SK-N-SH (cell line): ENCODE measurements around the gene IPO4. TPM values are rescaled to one million over a fixed set of nuclear protein-coding genes. Genes with fewer than 3 reads are reported as not detected.
A peak's percentile ranks its signal among the peaks of the same experiment; 100 is the strongest.

Experiments
- CTCF ChIA-PET: fragments of 300-600, 350-600 bp; formaldehyde crosslinking; extraction: SDS; loops from one replicate; lab custom pipeline; 2021; lab: Yijun Ruan, JAX
- POLR2A ChIA-PET: fragments of 350-600 bp; sonication (Branson Sonifier 250); formaldehyde crosslinking; extraction: SDS; loops from one replicate; lab custom pipeline; 2020; ENCODE audit warnings: antibody characterized with exemption, inconsistent platforms; lab: Yijun Ruan, JAX
- DNase-seq: peaks from one replicate; pipeline ENCODE4 v3.0.0; 2012
- H2AFZ ChIP-seq: fragments of 200-600 bp; sonication (generic); 2 replicates; pipeline ENCODE4 v1.8.1; 2016; ENCODE audit warnings: antibody characterized with exemption, mild to moderate bottlenecking, low read depth
- H3F3A ChIP-seq: fragments of 200-600 bp; sonication (generic); replicated peaks from 2 replicates; pipeline ENCODE3; 2016; ENCODE audit warnings: antibody characterized with exemption, mild to moderate bottlenecking; ENCODE audit not compliant: insufficient read depth
- H3K27ac ChIP-seq, 2 experiments: fragments of 200-500 bp in 1 of 2; fragments of 200-600 bp in 1 of 2; sonication (Bioruptor generic) in 1 of 2; sonication (generic), shearing (Covaris generic) in 1 of 2; 2 replicates each; pipeline versions ENCODE4 v1.5.1 to v1.6.1; 2014 to 2016; ENCODE audit warnings: low read depth in 2 of 2, inconsistent platforms in 1 of 2, low read length in 1 of 2, mild to moderate bottlenecking in 1 of 2, mixed read lengths in 1 of 2
- H3K27me3 ChIP-seq: fragments of 200-600 bp; sonication (generic), shearing (Covaris generic); 2 replicates; pipeline ENCODE4 v1.6.1; 2016; ENCODE audit warnings: mixed run types; ENCODE audit not compliant: insufficient read depth
- H3K36me3 ChIP-seq, 2 experiments: fragments of 200-500 bp in 1 of 2; fragments of 200-600 bp in 1 of 2; sonication (Bioruptor generic) in 1 of 2; sonication (generic) in 1 of 2; replicated peaks in 1 of 2; 2 replicates each; pipeline versions ENCODE3 to v1.5.1; 2014 to 2016; ENCODE audit warnings: low read length in 1 of 2, mild to moderate bottlenecking in 1 of 2; ENCODE audit not compliant: insufficient read depth in 2 of 2, control insufficient read depth in 1 of 2
- H3K4me1 ChIP-seq, 2 experiments: fragments of 200-500 bp in 1 of 2; fragments of 200-600 bp in 1 of 2; sonication (Bioruptor generic) in 1 of 2; sonication (generic), shearing (Covaris generic) in 1 of 2; 2 replicates each; pipeline versions ENCODE4 v1.5.1 to v1.6.1; 2014 to 2016; ENCODE audit warnings: low read depth in 1 of 2, low read length in 1 of 2, mixed run types in 1 of 2; ENCODE audit not compliant: insufficient read depth in 2 of 2, control insufficient read depth in 1 of 2
- H3K4me2 ChIP-seq: fragments of 200-600 bp; sonication (generic), shearing (Covaris generic); 2 replicates; pipeline ENCODE4 v1.6.1; 2017; ENCODE audit warnings: mixed run types
- H3K4me3 ChIP-seq, 2 experiments: fragments of 200-500 bp in 1 of 2; fragments of 200-600 bp in 1 of 2; sonication (Bioruptor generic) in 1 of 2; sonication (generic), shearing (Covaris generic) in 1 of 2; 2 replicates each; pipeline versions ENCODE4 v1.5.1 to v1.8.1; 2014 to 2016; ENCODE audit warnings: low read depth in 2 of 2, inconsistent platforms in 1 of 2, low read length in 1 of 2, mild to moderate bottlenecking in 1 of 2, mixed read lengths in 1 of 2, moderate library complexity in 1 of 2
- H3K79me2 ChIP-seq: fragments of 200-600 bp; sonication (generic); 2 replicates; pipeline ENCODE4 v1.8.1; 2017; ENCODE audit warnings: mild to moderate bottlenecking; ENCODE audit not compliant: insufficient read depth
- H3K9ac ChIP-seq: fragments of 200-600 bp; sonication (generic); 2 replicates; pipeline ENCODE4 v1.6.1; 2017; ENCODE audit warnings: mixed run types
- H3K9me2 ChIP-seq: fragments of 200-600 bp; sonication (generic); 2 replicates; pipeline ENCODE4 v1.6.1; 2017; ENCODE audit warnings: mixed run types
- H3K9me3 ChIP-seq: fragments of 200-600 bp; sonication (generic); 2 replicates; pipeline ENCODE4 v1.6.1; 2017; ENCODE audit warnings: mixed run types, mild to moderate bottlenecking, moderate library complexity
- H4K20me1 ChIP-seq: fragments of 200-600 bp; sonication (generic); 2 replicates; pipeline ENCODE4 v1.6.1; 2017; ENCODE audit warnings: mild to moderate bottlenecking, mixed run types; ENCODE audit not compliant: insufficient read depth
- CHD2 ChIP-seq: fragments of 150-350 bp; IDR thresholded peaks from 2 replicates; pipeline ENCODE4 v1.6.1; 2018; ENCODE audit warnings: low read length; ENCODE audit not compliant: partially characterized antibody
- ELF1 ChIP-seq: IDR thresholded peaks from 2 replicates; pipeline ENCODE4 v1.4.0; 2012
- EZH2phosphoT487 ChIP-seq: fragments of 200-600 bp; sonication (generic); IDR thresholded peaks from 2 replicates; pipeline ENCODE4 v1.6.1; 2017; ENCODE audit warnings: low read depth, mixed run types, mild to moderate bottlenecking, antibody characterized with exemption, moderate library complexity, borderline replicate concordance
- FOXM1 ChIP-seq: IDR thresholded peaks from 2 replicates; pipeline ENCODE4 v1.4.0; 2012; ENCODE audit warnings: low read depth, mild to moderate bottlenecking
- GABPA ChIP-seq: IDR thresholded peaks from 2 replicates; pipeline ENCODE4 v1.4.0; 2012; ENCODE audit warnings: low read depth, mild to moderate bottlenecking
- MEF2A ChIP-seq: IDR thresholded peaks from 2 replicates; pipeline ENCODE4 v1.4.0; 2012; ENCODE audit warnings: low read depth, borderline replicate concordance
- MXI1 ChIP-seq: IDR thresholded peaks from 2 replicates; pipeline ENCODE4 v1.6.1; 2012; ENCODE audit warnings: mild to moderate bottlenecking, low read depth, low read length, improper control_type of control experiment
- NRF1 ChIP-seq: IDR thresholded peaks from 2 replicates; pipeline ENCODE4 v1.6.1; 2012; ENCODE audit warnings: low read depth, mild to moderate bottlenecking, low read length
- POLR2AphosphoS5 ChIP-seq: IDR thresholded peaks from 2 replicates; pipeline ENCODE4 v1.6.1; 2012; ENCODE audit warnings: low read depth, low read length
- RAD21 ChIP-seq: IDR thresholded peaks from 2 replicates; pipeline ENCODE4 v1.6.1; 2012; ENCODE audit warnings: mild to moderate bottlenecking, low read length
- RCOR1 ChIP-seq: fragments of 150-350 bp; IDR thresholded peaks from 2 replicates; pipeline ENCODE4 v1.6.1; 2017; ENCODE audit warnings: antibody characterized with exemption, low read length
- REST ChIP-seq: IDR thresholded peaks from 2 replicates; pipeline ENCODE4 v1.6.1; 2012; ENCODE audit warnings: mild to moderate bottlenecking, low read depth, low read length, moderate library complexity
- RFX5 ChIP-seq: IDR thresholded peaks from 2 replicates; pipeline ENCODE4 v1.6.1; 2012; ENCODE audit warnings: mild to moderate bottlenecking, improper control_type of control experiment, low read length
- SIN3A ChIP-seq: IDR thresholded peaks from 2 replicates; pipeline ENCODE4 v1.6.1; 2012; ENCODE audit warnings: low read depth, mild to moderate bottlenecking, low read length, moderate library complexity, borderline replicate concordance
- TAF1 ChIP-seq: IDR thresholded peaks from 2 replicates; pipeline ENCODE4 v1.6.1; 2012; ENCODE audit warnings: low read depth, mild to moderate bottlenecking, low read length, moderate library complexity, borderline replicate concordance
- TCF12 ChIP-seq: IDR thresholded peaks from 2 replicates; pipeline ENCODE4 v1.4.0; 2012
- TEAD4 ChIP-seq: IDR thresholded peaks from 2 replicates; pipeline ENCODE4 v1.4.0; 2012; ENCODE audit warnings: mild to moderate bottlenecking, borderline replicate concordance; ENCODE audit not compliant: insufficient read depth
- USF1 ChIP-seq: IDR thresholded peaks from 2 replicates; pipeline ENCODE4 v1.4.0; 2012; ENCODE audit warnings: low read depth, borderline replicate concordance
- ZBTB33 ChIP-seq: IDR thresholded peaks from 2 replicates; pipeline ENCODE4 v1.4.0; 2012; ENCODE audit warnings: low read depth, borderline replicate concordance
- WGBS: methylation state at CpG from one replicate; pipeline ENCODE4 v1.1.6; 2017; ENCODE audit warnings: low lambda C conversion rate; 5-methylcytosine and 5-hydroxymethylcytosine counted together
- polyA plus RNA-seq, 3 experiments: library from polyadenylated mRNA; depleted of rRNA; stranded (reverse); fragments of >200 nt; gene quantifications; 2 replicates each; pipeline ENCODE4 v1.2.3, GENCODE V29; 2012
- TF ChIP-seq, protein P1 (sequence below): IDR thresholded peaks from 2 replicates; pipeline ENCODE4; 2012
- TF ChIP-seq, protein P2 (sequence below): IDR thresholded peaks from 2 replicates; pipeline ENCODE4 v1.4.0; 2012; ENCODE audit warnings: low read depth

IPO4 gene
- polyA plus RNA-seq, 1 of the 3 experiments (the other 2 are of a cell fraction): 61.3 TPM

- TF ChIP-seq ZBTB33 (no peak), MEF2A (no peak), ELF1 (no peak), EZH2phosphoT487 (no peak)
Measured at GRCh38 chr14:24147761-24148428, 40.7 kb downstream of the IPO4 start (continued).

DNA sequence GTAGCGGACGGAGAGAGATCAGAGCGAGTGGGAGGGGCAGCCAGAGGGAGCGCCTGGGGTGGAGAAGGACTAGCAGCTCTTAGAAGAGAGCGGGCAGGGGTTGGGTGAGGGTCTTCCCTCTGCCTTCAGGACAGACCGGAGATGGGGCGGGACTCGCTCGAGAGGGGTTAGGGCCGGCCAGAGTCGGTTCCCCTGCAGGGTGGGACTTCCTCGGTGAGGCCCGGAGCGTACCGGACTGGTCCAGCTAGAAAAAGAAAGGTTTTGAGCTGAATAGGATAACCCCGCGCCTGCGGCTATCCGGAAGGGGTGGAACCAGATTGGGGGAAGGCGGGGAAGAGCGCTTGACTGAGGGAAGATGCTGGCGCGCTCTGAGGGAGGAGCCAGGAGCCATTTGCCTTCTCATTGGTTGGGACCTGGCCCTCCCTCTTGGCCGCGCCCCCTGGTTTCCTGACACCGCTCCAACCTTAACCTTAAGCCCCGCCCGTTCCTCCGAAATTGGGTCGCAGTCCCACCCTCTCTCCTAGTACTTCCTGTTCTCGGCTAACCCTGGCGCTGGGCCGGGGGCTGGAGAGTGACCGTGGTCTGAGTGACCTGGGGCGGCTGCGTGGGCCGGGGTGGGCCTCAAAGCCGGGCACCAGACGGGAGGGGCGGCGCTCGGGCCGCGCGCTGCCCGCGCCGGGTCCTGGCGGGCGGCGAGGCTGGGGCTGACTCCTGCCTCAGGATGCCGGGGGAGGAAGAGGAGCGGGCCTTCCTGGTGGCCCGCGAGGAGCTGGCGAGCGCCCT, 41.4 kb downstream of the IPO4 start, which contains the start of gene RNF31:
RNF31 (plus strand) TSS at position 521 of the 783 bp plus-strand sequence; CDS start at position 722, 201 bp downstream.
- H3K36me3 ChIP-seq: peaks cover 29 to 54% of the 10 kb centered on the region in 2 experiments
- ChIA-PET POLR2A (interaction anchor here (0.7 to 3.9 kb wide), 14 partner anchors 9 to 95 kb away, joined by 3 to 50 read pairs (median 7); partner anchors contain the start of genes CHMP4A, DCAF11, IPO4 and IRF9), CTCF (interaction anchor here (0.9 to 4.6 kb wide), 7 partner anchors 9 to 89 kb away, joined by 3 to 38 read pairs (median 6); partner anchors contain the start of genes IRF9, PCK2 and PSME1)
- H3K27ac ChIP-seq: peak within 1 kb of the TSS; percentile 92 to 97
- peak within 1 kb of the TSS; percentile 83 for H3K4me2 ChIP-seq
- DNase-seq: peak; percentile 96
- peak within 1 kb of the TSS; percentile 79 for H3K9ac ChIP-seq
- H3F3A ChIP-seq: peaks cover 12% of the 10 kb centered on the region
- peaks cover 58% of the 10 kb centered on the region for H3K79me2 ChIP-seq
- H4K20me1 ChIP-seq: peaks cover 10% of the 10 kb centered on the region; the same call in 1 of the 2 replicates
- WGBS: 1% methylated on average over 34 of the region's 57 CpGs
- H3K4me1 ChIP-seq: peaks cover 11 to 22% of the 10 kb centered on the region in 2 experiments
- H3K9me3 ChIP-seq: no peaks in the 10 kb centered on the region
- no peaks in the 10 kb centered on the region for H3K27me3 ChIP-seq
- peak within 1 kb of the TSS; percentile 93 to 98 for H3K4me3 ChIP-seq
- H2AFZ ChIP-seq: peak within 1 kb of the TSS; percentile 92
- H3K9me2 ChIP-seq: no peaks in the 10 kb centered on the region
- TF ChIP-seq TEAD4 (no peak), CHD2 (no peak), RFX5 (no peak), GABPA (peak; percentile 81), RAD21 (no peak), FOXM1 (no peak), NRF1 (no peak), MXI1 (0 out of 2 replicates have a peak, but pooled peaks have one; percentile 40), USF1 (no peak), SIN3A (peak; percentile 53; the same call in 1 of the 2 replicates), ELF1 (peak; percentile 32; the same call in 1 of the 2 replicates), TAF1 (peak; percentile 22), RCOR1 (no peak), REST (no peak), EZH2phosphoT487 (no peak), POLR2AphosphoS5 (peak; percentile 77), TCF12 (no peak)
- TF ChIP-seq, protein P1, sequence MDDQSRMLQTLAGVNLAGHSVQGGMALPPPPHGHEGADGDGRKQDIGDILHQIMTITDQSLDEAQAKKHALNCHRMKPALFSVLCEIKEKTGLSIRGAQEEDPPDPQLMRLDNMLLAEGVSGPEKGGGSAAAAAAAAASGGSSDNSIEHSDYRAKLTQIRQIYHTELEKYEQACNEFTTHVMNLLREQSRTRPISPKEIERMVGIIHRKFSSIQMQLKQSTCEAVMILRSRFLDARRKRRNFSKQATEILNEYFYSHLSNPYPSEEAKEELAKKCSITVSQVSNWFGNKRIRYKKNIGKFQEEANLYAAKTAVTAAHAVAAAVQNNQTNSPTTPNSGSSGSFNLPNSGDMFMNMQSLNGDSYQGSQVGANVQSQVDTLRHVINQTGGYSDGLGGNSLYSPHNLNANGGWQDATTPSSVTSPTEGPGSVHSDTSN: 0 out of 2 replicates have a peak, but pooled peaks have one; percentile 35
- TF ChIP-seq, protein P2, sequence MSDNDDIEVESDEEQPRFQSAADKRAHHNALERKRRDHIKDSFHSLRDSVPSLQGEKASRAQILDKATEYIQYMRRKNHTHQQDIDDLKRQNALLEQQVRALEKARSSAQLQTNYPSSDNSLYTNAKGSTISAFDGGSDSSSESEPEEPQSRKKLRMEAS: no peak
